ENCODE results near the gene MRTFA. TPM values are rescaled to one million over a fixed set of nuclear protein-coding genes. Genes with fewer than 3 reads are reported as not detected.

MRTFA gene
- total RNA-seq, 4 donors from 2014 or later: 16.5 to 57.8 (median 48.9) TPM

GRCh38 chr22:40631925-40632324 is 4.6 kb downstream of the MRTFA start:
- TF ChIP-seq, protein P1, sequence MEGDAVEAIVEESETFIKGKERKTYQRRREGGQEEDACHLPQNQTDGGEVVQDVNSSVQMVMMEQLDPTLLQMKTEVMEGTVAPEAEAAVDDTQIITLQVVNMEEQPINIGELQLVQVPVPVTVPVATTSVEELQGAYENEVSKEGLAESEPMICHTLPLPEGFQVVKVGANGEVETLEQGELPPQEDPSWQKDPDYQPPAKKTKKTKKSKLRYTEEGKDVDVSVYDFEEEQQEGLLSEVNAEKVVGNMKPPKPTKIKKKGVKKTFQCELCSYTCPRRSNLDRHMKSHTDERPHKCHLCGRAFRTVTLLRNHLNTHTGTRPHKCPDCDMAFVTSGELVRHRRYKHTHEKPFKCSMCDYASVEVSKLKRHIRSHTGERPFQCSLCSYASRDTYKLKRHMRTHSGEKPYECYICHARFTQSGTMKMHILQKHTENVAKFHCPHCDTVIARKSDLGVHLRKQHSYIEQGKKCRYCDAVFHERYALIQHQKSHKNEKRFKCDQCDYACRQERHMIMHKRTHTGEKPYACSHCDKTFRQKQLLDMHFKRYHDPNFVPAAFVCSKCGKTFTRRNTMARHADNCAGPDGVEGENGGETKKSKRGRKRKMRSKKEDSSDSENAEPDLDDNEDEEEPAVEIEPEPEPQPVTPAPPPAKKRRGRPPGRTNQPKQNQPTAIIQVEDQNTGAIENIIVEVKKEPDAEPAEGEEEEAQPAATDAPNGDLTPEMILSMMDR (IDR thresholded peaks at IDR 0.05; ENCODE audit: low read depth): no peak

GRCh38 chr22:40628354-40629042 is 8.0 kb downstream of the MRTFA start:
- TF ChIP-seq, protein P1 (IDR thresholded peaks at IDR 0.05; ENCODE audit: low read depth): no peak

- TF ChIP-seq, protein P1 (IDR thresholded peaks at IDR 0.05; ENCODE audit: low read depth): no peak
Observed at GRCh38 chr22:40627612-40628011, 8.9 kb downstream of the MRTFA start.

GRCh38 chr22:40626851-40627250 is 9.7 kb downstream of the MRTFA start:
- TF ChIP-seq, protein P1 (IDR thresholded peaks at IDR 0.05; ENCODE audit: low read depth): no peak

- TF ChIP-seq, protein P1 (IDR thresholded peaks at IDR 0.05; ENCODE audit: low read depth): no peak
Observed at GRCh38 chr22:40624770-40625169, 11.7 kb downstream of the MRTFA start.

DNA sequence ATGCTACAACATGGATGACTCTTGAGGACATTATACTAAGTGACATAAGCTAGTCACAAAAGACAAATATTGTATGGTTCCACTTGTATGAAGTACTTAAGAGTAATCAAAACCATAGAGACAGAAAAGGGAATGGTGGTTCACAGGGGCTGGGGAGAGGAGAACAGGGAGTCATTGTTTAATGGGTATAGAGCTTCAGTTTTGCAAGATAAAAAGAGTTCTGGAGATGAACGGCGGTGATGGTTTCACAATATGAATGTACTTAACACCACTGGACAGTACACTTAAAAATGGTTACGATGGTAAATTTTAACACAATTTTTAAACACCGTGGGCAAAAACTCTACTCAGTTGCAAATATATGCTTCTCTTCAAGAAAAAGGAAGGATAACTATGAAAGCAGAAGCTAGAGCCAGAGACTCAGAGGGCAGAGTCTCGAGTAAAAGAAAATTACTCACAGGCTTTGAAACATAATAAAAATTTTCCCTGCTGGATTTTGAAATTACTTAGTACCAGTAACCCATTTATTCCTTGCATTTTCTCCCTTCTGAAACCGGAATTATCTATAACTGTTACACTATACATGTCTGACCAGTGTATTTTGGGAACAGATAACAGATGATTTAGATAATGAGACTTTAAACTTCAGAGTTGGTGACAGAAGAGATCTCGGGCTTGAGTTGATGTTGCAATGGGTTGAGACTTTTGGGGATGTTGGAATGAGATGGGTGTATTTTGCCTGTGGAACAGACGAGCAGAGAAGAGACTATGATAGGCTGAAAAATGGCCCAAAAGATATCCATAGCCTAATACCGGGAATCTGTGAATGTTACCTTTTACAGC is 15.0 kb downstream of the MRTFA start:
- TF ChIP-seq, protein P1 (IDR thresholded peaks at IDR 0.05; ENCODE audit: low read depth): no peak

DNA sequence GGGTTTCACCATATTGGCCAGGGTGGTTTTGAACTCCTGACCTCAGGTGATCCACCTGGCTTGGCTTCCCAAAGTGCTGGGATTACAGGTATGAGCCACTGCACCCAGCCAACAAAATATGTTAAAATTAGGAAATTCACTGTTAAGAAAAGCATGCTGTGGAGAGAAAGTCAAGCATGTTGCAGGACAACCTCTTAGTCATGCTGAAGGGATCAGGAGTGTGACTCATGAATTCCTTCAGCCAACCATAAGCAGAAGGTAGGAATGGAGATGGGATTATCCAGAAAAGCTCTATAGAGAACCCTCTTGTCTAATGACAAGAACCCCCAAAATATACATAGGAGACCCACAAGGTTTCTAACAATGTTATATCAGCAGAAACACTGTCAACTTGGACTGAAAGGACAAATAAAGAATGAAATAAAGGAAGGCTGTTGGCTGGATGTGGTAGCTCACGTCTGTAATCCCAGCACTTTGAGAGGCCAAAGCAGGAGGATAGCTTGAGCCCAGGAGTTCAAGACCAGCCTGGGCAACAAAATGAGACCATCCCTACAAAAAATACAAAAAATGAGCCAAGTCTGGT is 16.0 kb downstream of the MRTFA start:
- TF ChIP-seq, protein P1 (IDR thresholded peaks at IDR 0.05; ENCODE audit: low read depth): no peak

All from subcutaneous adipose tissue (tissue), 4 donors.